ENCODE results near the gene RALY. TPM values are rescaled to one million over a fixed set of nuclear protein-coding genes. Genes with fewer than 3 reads are reported as not detected.

Gene RALY
- total RNA-seq, 1 experiment from 2014 or later, result 219 TPM

DNA sequence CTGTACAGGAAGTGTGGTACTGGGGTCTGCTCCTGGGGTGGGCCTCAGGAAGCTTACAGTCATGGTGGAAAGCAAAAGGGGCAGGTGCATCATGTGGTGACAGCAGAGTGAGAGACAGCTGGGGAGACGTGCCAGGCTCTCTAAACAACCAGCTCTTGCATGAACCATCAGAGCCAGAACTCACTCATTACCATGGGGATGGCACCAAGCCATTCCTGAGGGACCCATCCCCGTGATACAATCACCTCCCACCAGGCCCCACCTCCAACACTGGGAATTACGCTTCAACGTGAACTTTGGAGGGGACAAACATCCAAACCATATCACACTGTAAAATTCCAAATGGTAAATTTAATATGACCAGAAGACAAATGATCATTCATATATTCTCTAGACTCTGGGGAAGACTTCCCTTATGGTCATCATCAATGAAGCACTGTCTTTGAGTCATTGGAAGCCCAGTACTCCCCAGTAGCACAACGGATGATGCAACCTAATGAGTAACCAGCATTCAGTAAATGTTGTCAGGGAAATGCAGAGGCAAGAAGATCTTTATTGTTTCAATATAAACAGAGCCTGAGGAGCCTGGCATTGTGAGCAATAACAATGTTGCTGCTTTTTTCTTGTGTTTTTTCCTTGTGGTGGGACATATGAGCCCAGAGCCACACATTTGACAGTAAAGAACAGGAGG, 48.2 kb upstream of the RALY start:
- Histone ChIP-seq H3K79me2 (ENCODE audit: low read depth) (no peaks in the 10 kb centered on the region), H3K4me3 (no peak overlapping the region), H3K27me3 (ENCODE audit: insufficient read depth, low read depth) (no peaks in the 10 kb centered on the region), H4K20me1 (ENCODE audit: insufficient read depth) (no peaks in the 10 kb centered on the region), H3K27ac (no peak overlapping the region), H3K4me2 (no peak overlapping the region), H3K36me3 (ENCODE audit: low read depth) (no peaks in the 10 kb centered on the region), H3F3A (ENCODE audit: insufficient read depth, low read depth) (no peaks in the 10 kb centered on the region), H3K9me2 (ENCODE audit: insufficient read depth) (no peaks in the 10 kb centered on the region), H3K4me1 (replicated peaks; ENCODE audit: insufficient read depth) (0 out of 2 replicates have a peak, but pooled peaks cover 4% of the 10 kb centered on the region), H3K9me3 (ENCODE audit: insufficient read depth, low read depth) (peaks cover 14% of the 10 kb centered on the region), H2AFZ (no peak overlapping the region; the same call in 1 of the 2 replicates)
- no peak for TF ChIP-seq EZH2 (IDR thresholded peaks at IDR 0.05; ENCODE audit: low read depth)
- intact Hi-C loops (cut with micrococcal nuclease; ENCODE audit: unreplicated experiment), result no loop called here
- POLR2A ChIA-PET (ENCODE audit: unreplicated experiment), result no interaction called here
- CTCF ChIA-PET, result interaction anchor here (0.6 kb wide), 1 partner anchor 393 kb away, joined by 4 read pairs; no protein-coding TSS in a partner anchor
- no peak for DNase-seq
- no TSS peak for BruUV-seq (replicated peaks)

DNA sequence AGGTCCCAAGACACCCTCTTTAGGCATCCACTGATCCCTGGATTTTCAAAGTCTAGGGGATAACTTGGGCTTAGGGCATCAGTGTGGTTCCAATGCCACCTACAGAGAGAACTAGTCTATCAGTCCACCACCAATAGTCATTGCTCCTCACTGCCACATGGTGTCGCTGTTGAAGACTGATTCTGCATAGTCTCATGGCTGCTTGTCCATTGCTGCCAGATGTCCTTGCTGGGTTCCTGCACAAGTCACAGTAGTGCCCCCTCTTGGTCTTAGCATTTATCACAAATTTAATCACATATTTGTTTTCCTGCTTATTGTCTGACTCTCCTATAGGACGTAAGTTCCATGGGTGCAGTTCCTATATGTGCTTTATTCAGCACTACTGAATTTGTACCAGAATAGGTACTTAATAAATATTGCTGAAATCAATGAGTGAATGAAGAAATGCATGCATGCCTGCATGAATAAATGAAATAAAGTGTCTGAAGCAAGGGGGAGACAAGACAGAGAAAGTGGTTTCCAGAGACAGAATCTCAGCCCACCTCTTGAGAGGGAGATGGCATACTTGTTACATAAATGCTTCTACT, 45.9 kb upstream of the RALY start:
- TF ChIP-seq, protein P1, sequence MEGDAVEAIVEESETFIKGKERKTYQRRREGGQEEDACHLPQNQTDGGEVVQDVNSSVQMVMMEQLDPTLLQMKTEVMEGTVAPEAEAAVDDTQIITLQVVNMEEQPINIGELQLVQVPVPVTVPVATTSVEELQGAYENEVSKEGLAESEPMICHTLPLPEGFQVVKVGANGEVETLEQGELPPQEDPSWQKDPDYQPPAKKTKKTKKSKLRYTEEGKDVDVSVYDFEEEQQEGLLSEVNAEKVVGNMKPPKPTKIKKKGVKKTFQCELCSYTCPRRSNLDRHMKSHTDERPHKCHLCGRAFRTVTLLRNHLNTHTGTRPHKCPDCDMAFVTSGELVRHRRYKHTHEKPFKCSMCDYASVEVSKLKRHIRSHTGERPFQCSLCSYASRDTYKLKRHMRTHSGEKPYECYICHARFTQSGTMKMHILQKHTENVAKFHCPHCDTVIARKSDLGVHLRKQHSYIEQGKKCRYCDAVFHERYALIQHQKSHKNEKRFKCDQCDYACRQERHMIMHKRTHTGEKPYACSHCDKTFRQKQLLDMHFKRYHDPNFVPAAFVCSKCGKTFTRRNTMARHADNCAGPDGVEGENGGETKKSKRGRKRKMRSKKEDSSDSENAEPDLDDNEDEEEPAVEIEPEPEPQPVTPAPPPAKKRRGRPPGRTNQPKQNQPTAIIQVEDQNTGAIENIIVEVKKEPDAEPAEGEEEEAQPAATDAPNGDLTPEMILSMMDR (conservative IDR thresholded peaks at IDR 0.05), result peak; percentile 83
- TF ChIP-seq EZH2 (IDR thresholded peaks at IDR 0.05; ENCODE audit: low read depth), result no peak
- intact Hi-C loops (cut with micrococcal nuclease; ENCODE audit: unreplicated experiment), result no loop called here

DNA sequence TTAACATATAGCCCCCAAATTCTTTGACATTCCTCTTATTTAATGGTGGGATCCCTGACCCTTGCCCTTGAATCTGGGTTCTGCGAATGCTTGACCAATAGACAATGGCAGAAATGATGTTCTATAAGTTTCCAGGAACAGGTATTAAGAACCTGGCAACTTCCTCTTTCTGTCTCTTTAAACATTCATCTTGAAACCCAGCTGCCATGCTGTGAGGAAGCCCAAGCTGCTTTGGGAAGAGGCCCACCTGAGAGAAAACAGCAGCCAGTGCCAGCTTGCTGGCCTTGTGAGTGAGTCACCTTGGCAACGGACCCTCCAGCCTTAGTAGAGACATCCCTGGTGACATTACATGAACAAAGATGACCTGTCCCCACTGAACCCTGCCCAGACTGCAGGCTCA, 45.2 kb upstream of the RALY start:
- Histone ChIP-seq H3K36me3 (ENCODE audit: low read depth) (no peaks in the 10 kb centered on the region), H3F3A (ENCODE audit: insufficient read depth, low read depth) (no peaks in the 10 kb centered on the region), H3K4me1 (replicated peaks; ENCODE audit: insufficient read depth) (0 out of 2 replicates have a peak, but pooled peaks cover 4% of the 10 kb centered on the region), H3K27ac (no peak overlapping the region), H3K9me2 (ENCODE audit: insufficient read depth) (no peaks in the 10 kb centered on the region), H2AFZ (no peak overlapping the region), H3K4me2 (no peak overlapping the region), H4K20me1 (ENCODE audit: insufficient read depth) (no peaks in the 10 kb centered on the region), H3K9me3 (ENCODE audit: insufficient read depth, low read depth) (peaks cover 14% of the 10 kb centered on the region), H3K4me3 (no peak overlapping the region), H3K79me2 (ENCODE audit: low read depth) (no peaks in the 10 kb centered on the region), H3K27me3 (ENCODE audit: insufficient read depth, low read depth) (no peaks in the 10 kb centered on the region)
- no peak for TF ChIP-seq EZH2 (IDR thresholded peaks at IDR 0.05; ENCODE audit: low read depth)
- TF ChIP-seq, protein P1 (conservative IDR thresholded peaks at IDR 0.05), result no peak
- CTCF ChIA-PET, result no interaction called here
- no peak for DNase-seq
- POLR2A ChIA-PET (ENCODE audit: unreplicated experiment), result no interaction called here
- intact Hi-C loops (cut with micrococcal nuclease; ENCODE audit: unreplicated experiment), result no loop called here
- no TSS peak for BruUV-seq (replicated peaks)

More for the DNA sequence above, 45.9 kb upstream of the RALY start:
- CTCF ChIA-PET, result no interaction called here
- no peak overlapping the region for H2AFZ ChIP-seq
- H3F3A ChIP-seq (ENCODE audit: insufficient read depth, low read depth), result no peaks in the 10 kb centered on the region
- peak; percentile 55 to 68 for DNase-seq
- no peaks in the 10 kb centered on the region for H3K9me2 ChIP-seq (ENCODE audit: insufficient read depth)
- no peaks in the 10 kb centered on the region for H4K20me1 ChIP-seq (ENCODE audit: insufficient read depth)
- POLR2A ChIA-PET (ENCODE audit: unreplicated experiment), result no interaction called here
- H3K4me2 ChIP-seq, result no peak overlapping the region
- H3K27ac ChIP-seq, result no peak overlapping the region
- H3K27me3 ChIP-seq (ENCODE audit: insufficient read depth, low read depth), result no peaks in the 10 kb centered on the region
- H3K9me3 ChIP-seq (ENCODE audit: insufficient read depth, low read depth), result peaks cover 14% of the 10 kb centered on the region
- no peaks in the 10 kb centered on the region for H3K79me2 ChIP-seq (ENCODE audit: low read depth)
- 0 out of 2 replicates have a peak, but pooled peaks cover 4% of the 10 kb centered on the region for H3K4me1 ChIP-seq (replicated peaks; ENCODE audit: insufficient read depth)
- no peak overlapping the region for H3K4me3 ChIP-seq
- H3K36me3 ChIP-seq (ENCODE audit: low read depth), result no peaks in the 10 kb centered on the region
- BruUV-seq (replicated peaks), result no TSS peak
